Activated T-helper 1 cell treated with Interleukin-2 at 50 U/mL for 16 hours (primary cell): ENCODE results near the gene PSG5.
"Not testable (repeated sequence)": the region's sequence is repeated elsewhere in the genome, so short reads cannot be mapped to it uniquely, and the experiment has no call there.

ENCODE experiments used
- DNase-seq: peaks from one replicate; pipeline ENCODE4 v3.0.0-alpha.2; 2020; ENCODE audit warnings: low read depth

Gene PSG5

DNA sequence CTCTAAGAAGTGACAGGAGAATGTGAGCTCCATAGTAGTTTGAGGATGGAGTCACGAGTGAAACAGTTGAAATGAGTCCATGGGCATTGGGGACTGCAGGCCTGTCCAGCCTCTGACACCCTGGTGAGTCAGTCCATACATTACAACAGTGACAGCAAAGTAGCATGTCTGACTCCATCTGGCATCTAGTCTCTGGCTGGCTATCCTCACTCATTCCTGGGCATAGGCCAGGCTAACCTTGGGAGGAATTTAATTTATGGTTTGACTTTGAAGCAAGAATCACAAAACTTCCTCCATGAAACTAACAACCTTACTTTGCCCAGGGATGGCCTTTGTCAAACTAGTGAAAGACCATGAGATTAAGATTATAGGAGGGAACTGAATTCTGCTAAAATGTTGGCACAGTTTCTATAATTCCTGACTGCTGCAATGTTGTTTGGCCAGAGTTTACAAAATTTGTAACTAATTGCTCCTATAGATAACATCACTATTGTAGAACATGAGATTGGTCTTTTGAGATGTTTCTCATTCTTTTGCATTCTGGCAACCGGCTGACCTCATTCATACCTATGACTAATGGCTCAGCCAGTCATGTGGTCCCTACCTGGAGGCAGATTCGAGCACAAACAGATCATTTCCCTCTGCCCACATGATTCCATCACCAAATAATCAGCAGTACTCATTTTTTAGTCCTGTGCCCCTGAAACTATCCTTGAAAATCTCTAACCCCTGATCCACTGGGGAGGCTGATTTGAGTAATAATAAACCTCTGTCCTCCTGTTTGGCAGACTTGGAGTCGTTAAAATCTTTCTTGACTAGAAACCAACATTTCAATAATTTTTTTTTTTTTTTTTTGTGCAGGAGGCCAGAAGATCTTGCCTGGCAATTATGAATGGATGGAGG lies 4.2 kb downstream of the PSG5 start:
- not testable (repeated sequence) for DNase-seq

GRCh38 chr19:43179569-43180147 lies 6.7 kb downstream of the PSG5 start:
- not testable (repeated sequence) for DNase-seq

DNA sequence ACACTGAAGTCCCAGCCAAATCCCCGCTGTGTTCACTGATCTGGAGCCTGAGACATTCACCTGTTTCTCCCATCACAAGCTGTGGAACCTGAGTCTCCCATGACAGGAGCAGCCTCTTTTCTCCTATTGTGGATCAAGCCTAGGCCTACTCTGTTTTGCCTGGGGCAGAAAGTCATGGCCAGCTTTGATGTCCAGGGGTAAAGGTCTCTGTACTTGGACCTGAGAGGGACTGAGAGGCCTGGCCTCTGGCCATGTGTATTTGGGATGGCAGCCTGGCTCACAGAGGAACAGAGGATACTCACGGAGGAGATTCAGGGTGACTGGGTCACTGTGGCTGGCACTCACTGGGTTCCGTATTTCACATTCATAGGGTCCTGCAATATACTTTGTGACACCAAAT lies 7.8 kb downstream of the PSG5 start:
- DNase-seq: not testable (repeated sequence)

GRCh38 chr19:43165906-43166305 lies 20.4 kb downstream of the PSG5 start:
- not testable (repeated sequence) for DNase-seq

DNA sequence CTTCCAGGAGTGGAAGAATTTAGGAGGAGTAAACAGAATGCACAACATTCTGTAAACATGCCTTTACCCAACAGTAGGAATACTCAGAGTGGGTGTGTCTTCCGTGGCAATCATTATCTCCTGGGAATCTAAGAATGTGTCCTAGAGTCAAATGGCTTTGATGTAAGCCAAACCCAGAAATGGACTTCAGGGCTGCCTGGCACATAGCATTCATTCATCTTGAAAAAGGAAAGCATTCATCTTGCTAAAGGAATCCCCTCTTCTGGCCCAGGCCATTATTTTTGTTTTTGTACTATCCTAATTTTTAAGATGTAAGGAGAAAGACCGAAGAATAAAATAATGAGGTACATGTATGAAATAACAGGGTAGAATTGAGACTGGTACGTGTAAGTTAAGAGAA lies 23.2 kb downstream of the PSG5 start:
- not testable (repeated sequence) for DNase-seq

- not testable (repeated sequence) for DNase-seq
Observed at GRCh38 chr19:43162261-43162660, 24.1 kb downstream of the PSG5 start.

DNA sequence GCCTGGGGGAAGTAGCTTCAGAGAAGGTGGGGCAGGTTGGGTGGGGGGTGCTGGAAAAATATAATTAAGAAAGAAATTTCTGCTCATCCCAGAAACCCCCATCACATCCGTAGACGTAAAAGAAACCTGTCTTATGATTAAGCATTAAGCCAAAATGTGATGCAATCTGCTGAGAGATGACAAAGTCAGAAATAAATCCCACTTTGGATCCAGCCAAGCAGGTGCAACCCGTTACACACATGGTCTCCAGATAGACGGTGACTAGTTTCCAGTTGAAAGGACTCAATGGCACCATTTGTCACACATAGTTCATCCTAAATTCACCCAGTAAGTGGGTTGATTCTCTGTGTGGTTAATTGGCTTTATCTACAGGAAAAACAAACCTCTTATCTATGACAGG lies 34.1 kb downstream of the PSG5 start:
- no peak for DNase-seq

DNA sequence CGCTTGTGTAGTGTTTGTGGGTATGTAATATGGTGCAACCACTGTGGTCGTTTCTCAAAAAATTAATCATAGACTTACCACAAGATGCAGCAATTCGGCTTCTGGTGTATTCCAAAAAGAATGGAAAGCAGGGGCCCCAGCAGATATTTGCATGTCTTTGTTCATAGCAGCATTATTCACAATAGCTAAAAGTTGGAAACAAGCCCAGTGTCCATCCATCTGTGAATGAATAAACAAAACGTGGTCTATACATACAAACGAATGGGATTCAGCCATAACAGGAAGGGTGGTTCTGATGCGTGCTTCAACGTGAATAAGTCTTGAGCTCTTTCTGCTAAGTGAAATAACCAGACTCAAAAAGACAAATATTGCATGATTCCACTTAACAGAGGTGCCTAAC lies 36.5 kb downstream of the PSG5 start:
- DNase-seq: not testable (repeated sequence)

DNA sequence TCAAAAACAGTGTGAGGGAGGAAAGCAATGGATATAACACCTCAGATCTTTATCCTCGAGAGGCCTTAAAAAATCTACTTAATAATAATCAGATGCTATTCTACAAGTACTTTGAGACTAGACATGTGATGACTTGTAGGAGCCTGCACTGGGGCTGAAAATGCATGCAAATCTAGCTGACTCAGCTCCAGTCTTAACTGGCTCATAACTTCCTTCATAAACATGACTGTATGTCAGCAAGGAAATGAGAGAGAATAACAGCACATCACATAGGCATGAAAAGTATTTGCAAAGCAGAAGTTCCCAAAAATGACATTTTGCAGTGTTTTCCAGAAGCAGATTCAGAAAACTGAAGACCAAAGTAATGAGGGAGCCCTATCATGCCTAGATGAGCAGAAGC lies 38.1 kb downstream of the PSG5 start:
- DNase-seq: no peak

GRCh38 chr19:43141763-43142162 lies 44.6 kb downstream of the PSG5 start:
- DNase-seq: not testable (repeated sequence)

- no peak for DNase-seq
Observed at GRCh38 chr19:43132696-43133095, 53.6 kb downstream of the PSG5 start.

DNA sequence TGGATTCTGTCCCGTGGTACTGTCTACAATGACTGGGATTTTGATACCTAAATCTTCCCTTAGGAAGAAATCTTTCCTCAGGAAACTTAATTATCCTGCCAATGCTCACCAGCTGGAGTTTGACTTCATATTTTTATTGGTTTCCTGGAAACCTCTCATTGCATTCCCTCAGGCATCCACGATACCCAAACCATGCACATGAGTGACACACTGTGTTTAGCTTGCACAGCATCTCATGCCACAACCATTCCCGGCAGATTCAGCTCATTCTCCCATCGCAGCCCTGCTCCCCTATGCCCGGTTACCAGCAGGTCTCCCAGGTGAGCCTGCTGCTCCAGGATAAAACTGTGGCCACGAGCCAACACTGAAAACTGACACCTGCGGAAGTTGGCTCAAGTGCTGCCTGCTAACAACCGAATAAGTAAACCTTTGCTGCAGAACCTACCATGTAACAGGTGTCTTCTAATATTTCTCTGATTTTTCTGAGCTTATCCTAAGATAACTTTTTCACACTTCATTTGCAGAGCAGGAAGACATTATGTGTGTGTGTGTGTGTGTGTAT lies 55.0 kb downstream of the PSG5 start:
- not testable (repeated sequence) for DNase-seq

DNA sequence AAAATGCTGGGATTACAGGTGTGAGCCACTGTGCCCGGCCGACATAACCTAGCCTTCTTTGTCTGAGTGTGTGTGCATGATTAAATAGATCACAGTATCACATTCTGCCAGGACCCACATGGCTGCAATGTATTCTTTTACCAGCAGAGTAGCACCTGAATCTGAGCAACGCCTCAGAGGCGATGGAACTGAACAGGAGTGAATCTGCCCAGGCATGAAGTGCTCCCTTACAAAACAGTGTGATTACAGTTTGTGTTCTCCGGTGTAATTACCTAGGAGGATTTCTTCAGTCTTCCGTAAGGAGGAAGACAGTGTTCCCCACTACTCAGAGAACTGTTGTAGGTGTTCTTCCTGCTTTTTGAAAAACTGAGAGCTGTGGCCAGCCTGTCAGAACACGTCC lies 57.1 kb downstream of the PSG5 start:
- DNase-seq: not testable (repeated sequence)

DNA sequence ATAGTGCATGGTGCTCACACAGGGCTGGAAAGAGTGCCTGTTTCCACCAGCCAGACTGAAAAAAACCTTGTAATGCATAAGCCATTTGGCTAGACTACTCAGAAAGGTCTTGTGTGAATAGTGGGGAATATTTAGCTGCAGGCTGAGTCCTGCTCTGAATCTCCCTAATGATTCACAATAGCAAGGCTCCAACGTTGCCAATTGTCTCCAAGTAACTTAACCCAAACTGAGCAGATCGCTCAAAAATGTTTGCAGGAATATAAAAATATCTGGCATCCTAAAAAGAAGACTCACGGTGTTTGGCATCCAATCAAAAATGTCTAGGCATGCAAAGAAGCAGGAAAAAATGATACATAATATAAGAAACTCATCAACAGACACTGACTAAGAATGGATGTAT lies 59.0 kb downstream of the PSG5 start:
- DNase-seq: not testable (repeated sequence)

DNA sequence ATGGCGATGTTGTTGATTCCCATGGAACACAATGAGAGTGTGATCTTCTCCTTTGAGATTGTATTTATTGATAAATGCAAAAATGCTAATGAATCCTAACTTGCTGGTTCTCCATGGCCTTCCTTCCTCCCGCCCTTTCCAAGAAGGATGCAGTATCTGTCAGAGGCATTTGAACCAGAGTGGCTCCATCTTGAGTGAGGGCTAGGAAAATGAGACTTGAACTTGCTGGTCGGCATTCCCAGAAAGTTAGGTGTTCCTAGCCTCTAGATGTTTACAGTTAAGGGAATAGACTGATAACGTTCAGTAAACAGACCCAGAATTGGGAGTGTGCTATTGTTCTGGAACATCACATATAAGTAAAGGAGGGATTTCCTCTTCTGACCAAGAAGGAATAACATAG lies 59.6 kb downstream of the PSG5 start:
- no peak for DNase-seq

GRCh38 chr19:43124360-43124759 lies 62.0 kb downstream of the PSG5 start:
- no peak for DNase-seq

DNA sequence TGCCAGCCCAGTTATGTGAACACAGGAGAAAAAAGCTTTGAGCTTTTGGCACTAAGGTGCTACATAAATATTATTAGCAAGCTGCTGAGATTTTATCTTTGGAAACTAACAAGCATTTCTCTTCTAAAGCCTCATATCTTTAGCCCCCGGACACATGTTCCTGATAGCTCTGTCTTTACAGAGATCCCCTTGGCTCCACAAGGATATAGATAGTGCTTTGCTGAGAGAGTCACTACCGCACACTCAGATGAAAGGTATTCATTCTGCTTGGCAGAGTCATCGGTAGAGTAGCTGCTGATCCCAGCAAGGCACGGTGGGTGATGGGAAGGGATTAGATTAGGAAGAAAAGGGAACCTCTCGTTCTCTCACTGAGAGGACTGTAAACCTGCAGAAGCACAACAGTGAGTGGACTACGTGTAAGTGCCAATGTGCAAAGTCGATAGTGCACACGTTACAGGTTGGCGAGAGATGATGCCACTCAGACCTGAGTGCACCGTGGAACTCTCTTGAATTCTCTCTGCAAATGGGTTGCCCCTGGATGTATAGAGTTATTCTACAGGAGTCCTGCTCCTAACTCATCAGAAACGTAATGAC lies 65.8 kb downstream of the PSG5 start:
- DNase-seq: not testable (repeated sequence)

DNA sequence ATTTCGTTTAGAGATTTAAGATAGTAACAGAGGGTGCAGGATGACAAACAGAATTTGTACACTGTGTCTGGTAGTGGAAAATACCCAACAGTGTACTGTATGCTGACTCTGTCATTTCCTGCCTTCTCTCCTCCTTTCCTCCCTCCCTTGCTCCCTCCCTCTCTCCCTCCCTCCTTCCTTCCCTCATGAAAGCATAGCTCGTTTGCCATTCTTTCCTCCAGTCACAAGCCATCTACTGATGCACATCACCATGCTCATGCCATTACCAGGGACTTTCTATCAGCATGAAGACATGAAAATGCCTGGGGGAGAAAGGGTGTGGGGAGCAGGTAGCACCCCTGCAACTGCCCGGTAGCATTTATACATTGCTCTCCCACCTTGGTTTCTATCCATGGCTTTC lies 66.8 kb downstream of the PSG5 start:
- not testable (repeated sequence) for DNase-seq
